Mucosa of descending colon (tissue), 3 donors: Measurements from ENCODE around the gene MYCBP2. TPM values are rescaled to one million over a fixed set of nuclear protein-coding genes. Genes with fewer than 3 reads are reported as not detected.
"Not testable (repeated sequence)": the region's sequence is repeated elsewhere in the genome, so short reads cannot be mapped to it uniquely, and the experiment has no call there.

Experiments
- ATAC-seq: fragments of 200-7000 bp; cut with Tn5 transposase; one replicate; pipeline ENCODE4 v1.9.1; 2020; ENCODE audit warnings: mild to moderate bottlenecking, moderate library complexity
- DNase-seq, 3 donors: peaks; one replicate each; pipeline ENCODE4 v3.0.0-alpha.2; 2020
- H3K36me3 ChIP-seq: fragments of 200-600 bp; one replicate; pipeline ENCODE4 v1.8.0; 2021; ENCODE audit warnings: low read depth, mild to moderate bottlenecking
- H3K4me1 ChIP-seq: fragments of 200-600 bp; one replicate; pipeline ENCODE4 v1.8.0; 2021; ENCODE audit warnings: low read depth, mild to moderate bottlenecking
- H3K4me3 ChIP-seq: fragments of 200-600 bp; one replicate; pipeline ENCODE4 v1.8.0; 2021; ENCODE audit warnings: mild to moderate bottlenecking
- H3K9me3 ChIP-seq: fragments of 200-600 bp; one replicate; pipeline ENCODE4 v1.8.0; 2021; ENCODE audit warnings: mild to moderate bottlenecking
- intact Hi-C, 2 donors: fragments of 100-400 bp; cut with DNase I in 1 of 2; cut with micrococcal nuclease in 1 of 2; formaldehyde crosslinking; loops; one replicate each; pipeline versions ENCODE4 v1.11.0 to v1.11.1; 2022; cut with DNase I, micrococcal nuclease
- total RNA-seq, 3 donors: library from RNA; stranded (reverse); fragmentation: NEBNext Ultra II Directional in 2 of 3; extraction: Animal tissue kit (Norgen Biotek cat#: 25700) in 2 of 3; gene quantifications; one replicate each; pipeline versions ENCODE4 v1.2.1 to v1.2.4, GENCODE V29; 2021 to 2023
- TF ChIP-seq, protein P1 (sequence below): fragments of 200-600 bp; IDR thresholded peaks from one replicate; pipeline ENCODE4 v1.8.0; 2022; ENCODE audit warnings: antibody characterized with exemption, mild to moderate bottlenecking
- donor health status: DM: no; HTN: no; CAD: no; lungs with moderate emphysema.
- donor health status: DM: no; HTN: no; CAD: no.
- donor health status: DM: no; HTN: yes; CAD: no.

Gene MYCBP2
- total RNA-seq, 3 donors from 2014 or later, result 27.6 to 81.5 (median 46.1) TPM

- intact Hi-C loops, result no loop called here
- no peaks in the 10 kb centered on the region for H3K4me1 ChIP-seq
- ATAC-seq (no peak), DNase-seq (no peak)
- H3K9me3 ChIP-seq, result no peaks in the 10 kb centered on the region
- TF ChIP-seq, protein P1, sequence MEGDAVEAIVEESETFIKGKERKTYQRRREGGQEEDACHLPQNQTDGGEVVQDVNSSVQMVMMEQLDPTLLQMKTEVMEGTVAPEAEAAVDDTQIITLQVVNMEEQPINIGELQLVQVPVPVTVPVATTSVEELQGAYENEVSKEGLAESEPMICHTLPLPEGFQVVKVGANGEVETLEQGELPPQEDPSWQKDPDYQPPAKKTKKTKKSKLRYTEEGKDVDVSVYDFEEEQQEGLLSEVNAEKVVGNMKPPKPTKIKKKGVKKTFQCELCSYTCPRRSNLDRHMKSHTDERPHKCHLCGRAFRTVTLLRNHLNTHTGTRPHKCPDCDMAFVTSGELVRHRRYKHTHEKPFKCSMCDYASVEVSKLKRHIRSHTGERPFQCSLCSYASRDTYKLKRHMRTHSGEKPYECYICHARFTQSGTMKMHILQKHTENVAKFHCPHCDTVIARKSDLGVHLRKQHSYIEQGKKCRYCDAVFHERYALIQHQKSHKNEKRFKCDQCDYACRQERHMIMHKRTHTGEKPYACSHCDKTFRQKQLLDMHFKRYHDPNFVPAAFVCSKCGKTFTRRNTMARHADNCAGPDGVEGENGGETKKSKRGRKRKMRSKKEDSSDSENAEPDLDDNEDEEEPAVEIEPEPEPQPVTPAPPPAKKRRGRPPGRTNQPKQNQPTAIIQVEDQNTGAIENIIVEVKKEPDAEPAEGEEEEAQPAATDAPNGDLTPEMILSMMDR, result no peak
- H3K4me3 ChIP-seq, result no peak overlapping the region
- no peaks in the 10 kb centered on the region for H3K36me3 ChIP-seq
Observed at GRCh38 chr13:77358001-77358400, 31.1 kb upstream of the MYCBP2 start.

GRCh38 chr13:77356155-77356554, 29.3 kb upstream of the MYCBP2 start:
- no peaks in the 10 kb centered on the region for H3K36me3 ChIP-seq
- no peak overlapping the region for H3K4me3 ChIP-seq
- H3K9me3 ChIP-seq, result no peaks in the 10 kb centered on the region
- DNase-seq, result no peak
- no peaks in the 10 kb centered on the region for H3K4me1 ChIP-seq
- intact Hi-C loops, result no loop called here
- ATAC-seq, result no peak
- TF ChIP-seq, protein P1, result no peak

- Histone ChIP-seq H3K9me3 (no peaks in the 10 kb centered on the region), H3K4me3 (no peak overlapping the region), H3K36me3 (no peaks in the 10 kb centered on the region), H3K4me1 (no peaks in the 10 kb centered on the region)
- ATAC-seq (no peak), DNase-seq (no peak)
- TF ChIP-seq, protein P1, result no peak
- intact Hi-C loops, result no loop called here
Observed at GRCh38 chr13:77353995-77354394, 27.1 kb upstream of the MYCBP2 start.

DNA sequence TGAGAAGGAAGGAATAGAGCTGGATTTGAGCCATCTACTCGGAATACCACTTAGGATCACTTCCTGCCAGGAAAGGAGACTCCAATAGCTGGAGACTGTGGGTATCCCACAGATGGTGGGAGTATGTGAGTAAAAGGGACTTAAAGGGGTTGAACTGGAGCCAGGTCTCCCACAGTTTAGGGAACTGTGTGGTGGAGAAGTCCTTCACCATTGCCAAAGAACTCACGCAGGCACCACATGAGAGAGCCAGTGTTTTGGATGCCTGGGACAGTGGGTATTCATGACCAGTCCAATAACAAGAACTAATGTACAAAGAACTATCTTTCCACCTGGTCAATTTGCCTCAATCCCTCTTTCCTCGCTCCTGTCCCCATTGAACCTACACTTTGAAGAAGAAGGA, 24.4 kb upstream of the MYCBP2 start:
- Histone ChIP-seq H3K4me1 (no peaks in the 10 kb centered on the region), H3K4me3 (no peak overlapping the region), H3K36me3 (no peaks in the 10 kb centered on the region), H3K9me3 (no peaks in the 10 kb centered on the region)
- ATAC-seq (no peak), DNase-seq (no peak)
- intact Hi-C loops, result no loop called here
- TF ChIP-seq, protein P1, result no peak

GRCh38 chr13:77350811-77351210, 23.9 kb upstream of the MYCBP2 start:
- no peak for ATAC-seq
- TF ChIP-seq, protein P1, result no peak
- intact Hi-C loops, result no loop called here
- Histone ChIP-seq H3K4me3 (no peak overlapping the region), H3K36me3 (no peaks in the 10 kb centered on the region), H3K9me3 (no peaks in the 10 kb centered on the region), H3K4me1 (no peaks in the 10 kb centered on the region)
- no peak for DNase-seq

DNA sequence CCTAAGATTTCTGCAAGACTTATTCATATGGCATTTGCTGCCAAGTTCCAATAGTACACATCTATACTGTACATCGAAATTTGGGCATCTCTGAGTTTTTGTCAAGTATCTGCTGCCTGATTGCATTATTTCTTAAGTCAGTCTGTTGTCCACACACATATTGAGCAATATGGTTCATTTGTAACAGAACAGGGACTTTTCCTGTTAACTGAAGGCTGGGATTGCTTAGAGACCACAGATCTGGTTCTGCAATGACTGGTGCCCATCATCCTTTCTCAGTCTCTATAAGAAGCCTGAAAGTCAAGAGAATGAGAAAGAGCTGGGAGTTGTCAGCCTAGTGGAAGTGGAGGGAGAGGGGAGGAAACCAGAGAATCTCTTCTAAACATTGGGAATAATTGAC, 22.5 kb upstream of the MYCBP2 start:
- no peaks in the 10 kb centered on the region for H3K36me3 ChIP-seq
- H3K4me3 ChIP-seq, result no peak overlapping the region
- H3K9me3 ChIP-seq, result no peaks in the 10 kb centered on the region
- ATAC-seq (no peak), DNase-seq (no peak)
- intact Hi-C loops, result no loop called here
- no peaks in the 10 kb centered on the region for H3K4me1 ChIP-seq
- TF ChIP-seq, protein P1, result no peak

- H3K4me3 ChIP-seq, H3K4me1 ChIP-seq, ATAC-seq, DNase-seq, H3K9me3 ChIP-seq, H3K36me3 ChIP-seq, intact Hi-C loops: not testable (repeated sequence)
Observed at GRCh38 chr13:77347351-77347750, 20.5 kb upstream of the MYCBP2 start.
